ENCODE measurements around the gene FBXL14.

GRCh38 chr12:1564067-1564466 is 30.3 kb downstream of the FBXL14 start:
- TF ChIP-seq, protein P1, sequence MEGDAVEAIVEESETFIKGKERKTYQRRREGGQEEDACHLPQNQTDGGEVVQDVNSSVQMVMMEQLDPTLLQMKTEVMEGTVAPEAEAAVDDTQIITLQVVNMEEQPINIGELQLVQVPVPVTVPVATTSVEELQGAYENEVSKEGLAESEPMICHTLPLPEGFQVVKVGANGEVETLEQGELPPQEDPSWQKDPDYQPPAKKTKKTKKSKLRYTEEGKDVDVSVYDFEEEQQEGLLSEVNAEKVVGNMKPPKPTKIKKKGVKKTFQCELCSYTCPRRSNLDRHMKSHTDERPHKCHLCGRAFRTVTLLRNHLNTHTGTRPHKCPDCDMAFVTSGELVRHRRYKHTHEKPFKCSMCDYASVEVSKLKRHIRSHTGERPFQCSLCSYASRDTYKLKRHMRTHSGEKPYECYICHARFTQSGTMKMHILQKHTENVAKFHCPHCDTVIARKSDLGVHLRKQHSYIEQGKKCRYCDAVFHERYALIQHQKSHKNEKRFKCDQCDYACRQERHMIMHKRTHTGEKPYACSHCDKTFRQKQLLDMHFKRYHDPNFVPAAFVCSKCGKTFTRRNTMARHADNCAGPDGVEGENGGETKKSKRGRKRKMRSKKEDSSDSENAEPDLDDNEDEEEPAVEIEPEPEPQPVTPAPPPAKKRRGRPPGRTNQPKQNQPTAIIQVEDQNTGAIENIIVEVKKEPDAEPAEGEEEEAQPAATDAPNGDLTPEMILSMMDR (IDR thresholded peaks at IDR 0.05 in 8 of 11, conservative IDR thresholded peaks at IDR 0.05 in 3 of 11) = no peak
- TF ChIP-seq POLR2A (IDR thresholded peaks at IDR 0.05) = no peak
